A673 (cell line): ENCODE data around the gene MBNL2.

ENCODE experiments used
- CTCF ChIP-seq: fragments of 300-800, 200-600 bp; sonication (generic); conservative IDR thresholded peaks from 2 replicates; pipeline ENCODE4 v1.5.1; 2017; ENCODE audit warnings: low read depth, mild to moderate bottlenecking, antibody characterized with exemption, low read length, moderate library complexity, mixed read lengths
- EZH2 ChIP-seq: fragments of 200-600 bp; sonication (generic); IDR thresholded peaks from 2 replicates; pipeline ENCODE4 v1.6.1; 2017; ENCODE audit warnings: borderline replicate concordance, low read depth, mild to moderate bottlenecking, mixed read lengths, antibody characterized with exemption, low read length; ENCODE audit not compliant: poor library complexity, severe bottlenecking

DNA sequence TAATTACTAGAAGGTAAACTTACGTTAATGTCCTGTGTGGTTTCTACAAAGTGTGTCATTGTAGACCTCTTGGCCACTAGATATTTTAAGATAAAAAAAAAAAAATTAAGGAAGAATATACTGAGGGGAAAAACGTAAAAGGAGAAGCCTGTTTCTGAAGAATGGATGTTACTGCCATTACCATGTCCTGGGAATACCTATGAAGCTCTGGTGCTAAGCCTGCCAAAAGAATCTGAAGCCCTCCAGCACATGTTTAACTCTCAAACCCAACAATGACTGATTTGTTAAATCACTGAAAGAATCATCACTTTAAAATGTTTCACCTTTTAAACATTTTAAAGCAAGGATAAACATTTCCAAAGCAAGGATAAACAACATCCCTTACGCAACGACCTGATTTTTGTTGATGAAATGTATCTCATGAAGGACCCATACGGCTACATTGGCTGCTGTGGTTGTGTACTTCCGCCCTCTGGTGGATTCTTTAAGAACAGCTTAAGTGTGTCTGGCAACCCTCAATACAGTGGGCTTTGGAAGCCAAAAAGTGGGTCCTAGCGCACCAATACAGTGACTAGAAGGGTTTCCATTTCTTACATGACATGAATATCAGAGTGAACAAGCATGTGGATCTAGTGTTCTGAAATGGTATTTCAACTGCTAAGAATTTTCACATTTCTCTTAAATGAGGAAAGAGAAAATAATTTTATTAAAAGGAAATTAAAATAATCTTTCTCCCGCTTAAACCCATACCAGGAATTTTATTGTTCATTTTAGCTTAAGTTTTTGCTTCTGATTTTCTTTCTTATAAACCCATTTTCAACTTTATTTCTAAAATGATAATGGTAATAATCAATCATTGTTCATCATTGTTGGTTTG, 137.3 kb downstream of the MBNL2 start:
- TF ChIP-seq CTCF (peak; percentile 91), EZH2 (no peak)
